ENCODE results near the gene HAAO. TPM values are rescaled to one million over a fixed set of nuclear protein-coding genes. Genes with fewer than 3 reads are reported as not detected.

The HAAO gene
- total and polyA plus RNA-seq, 2 of the 13 experiments (the other 11 are each of a cell fraction or from before 2014, with no cell fraction given), result 36.1 to 42.7 TPM

GRCh38 chr2:42795841-42796301 is 3.5 kb upstream of the HAAO start (continued):
- peak in 1 of 2 experiments; percentile 45; a peak in 1 of 4 replicates for TF ChIP-seq HMGXB4 (CRISPR knock-in tag; IDR thresholded peaks at IDR 0.05; ENCODE audit: borderline replicate concordance in 1 of 2, low read depth in 1 of 2)
- no peak for TF ChIP-seq MYC (CRISPR knock-in tag; IDR thresholded peaks at IDR 0.05; ENCODE audit: borderline replicate concordance)
- no peak for TF ChIP-seq SNAI1 (CRISPR knock-in tag; IDR thresholded peaks at IDR 0.05; ENCODE audit: borderline replicate concordance)
- TF ChIP-seq ZNF776 (CRISPR knock-in tag; IDR thresholded peaks at IDR 0.05), result no peak
- no peak for TF ChIP-seq MBD4 (IDR thresholded peaks at IDR 0.05; ENCODE audit: borderline replicate concordance, low read length)
- 0 out of 2 replicates have a peak, but pooled peaks have one; percentile 35 for TF ChIP-seq KAT7 (CRISPR knock-in tag; IDR thresholded peaks at IDR 0.05; ENCODE audit: borderline replicate concordance)
- no peak for TF ChIP-seq ZNF570 (CRISPR knock-in tag; IDR thresholded peaks at IDR 0.05; ENCODE audit: borderline replicate concordance)
- 0 out of 2 replicates have a peak, but pooled peaks have one; percentile 38 for TF ChIP-seq ZBTB26 (CRISPR knock-in tag; IDR thresholded peaks at IDR 0.05; ENCODE audit: borderline replicate concordance)
- no peak for TF ChIP-seq ZSCAN31 (CRISPR knock-in tag; IDR thresholded peaks at IDR 0.05; ENCODE audit: low read depth)
- no peak for TF ChIP-seq RERE (CRISPR knock-in tag; IDR thresholded peaks at IDR 0.05; ENCODE audit: low read depth)
- 0 out of 2 replicates have a peak, but pooled peaks have one; percentile 27 for TF ChIP-seq TFDP2 (CRISPR knock-in tag; IDR thresholded peaks at IDR 0.05)
- no peak for TF ChIP-seq ETV6 (CRISPR knock-in tag; conservative IDR thresholded peaks at IDR 0.05)
- 0 out of 2 replicates have a peak, but pooled peaks have one; percentile 38 for TF ChIP-seq ZBTB25 (CRISPR knock-in tag; IDR thresholded peaks at IDR 0.05)
- no peak for TF ChIP-seq ZNF275 (CRISPR knock-in tag; IDR thresholded peaks at IDR 0.05; ENCODE audit: borderline replicate concordance)
- TF ChIP-seq RELA (CRISPR knock-in tag; IDR thresholded peaks at IDR 0.05), result 0 out of 2 replicates have a peak, but pooled peaks have one; percentile 19
- TF ChIP-seq SMAD3 (CRISPR knock-in tag; IDR thresholded peaks at IDR 0.05), result no peak
- TF ChIP-seq ZNF747 (CRISPR knock-in tag; IDR thresholded peaks at IDR 0.05; ENCODE audit: borderline replicate concordance), result no peak
